ENCODE results near the gene FAM171A1.

The FAM171A1 gene

DNA sequence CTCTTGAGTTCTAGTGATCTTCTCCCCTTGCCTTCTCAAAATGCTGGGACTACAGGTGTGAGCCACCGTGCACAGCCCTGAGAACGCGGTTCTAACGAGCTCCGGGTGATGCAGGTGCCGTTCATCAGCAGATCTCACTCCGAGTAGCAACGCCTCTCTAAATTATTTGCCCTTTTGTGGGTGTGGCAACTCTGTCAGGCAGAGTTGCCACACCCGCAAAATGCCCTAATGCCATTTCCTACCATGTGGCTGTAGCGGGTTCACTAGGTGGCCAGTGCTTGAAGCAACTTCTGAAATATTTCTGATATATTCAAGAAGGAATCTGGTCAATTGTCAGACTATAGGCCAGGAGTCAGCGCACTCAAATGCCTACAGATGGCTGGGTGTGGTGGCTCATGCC, 139.7 kb downstream of the FAM171A1 start:
- no peaks in the 10 kb centered on the region for H4K20me1 ChIP-seq (ENCODE audit: insufficient read depth, low read length)

DNA sequence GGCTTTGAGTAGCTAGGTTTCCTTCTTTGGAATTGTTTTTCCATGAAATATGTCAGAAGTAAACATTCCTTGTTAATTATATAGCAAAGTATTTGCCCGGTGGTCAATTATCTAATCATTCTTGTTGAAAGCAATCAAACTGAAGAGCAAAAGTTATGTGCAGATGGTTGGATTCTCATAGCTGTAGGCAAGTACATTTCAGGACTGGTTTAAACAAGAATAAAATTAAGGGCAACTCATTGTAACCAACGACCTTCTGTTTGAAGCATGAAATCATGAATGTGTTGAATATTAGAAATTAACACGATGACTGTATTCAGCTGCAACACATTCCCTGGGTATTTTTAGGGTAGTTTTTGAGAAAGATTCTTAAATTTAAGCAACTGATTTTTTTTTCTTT, 140.8 kb downstream of the FAM171A1 start:
- Histone ChIP-seq H3K4me3 (ENCODE audit: low read length) (no peak overlapping the region), H2AFZ (ENCODE audit: low read length) (no peak overlapping the region), H3K4me2 (ENCODE audit: low read depth, low read length) (no peak overlapping the region), H3K27me3 (replicated peaks; ENCODE audit: insufficient read depth, low read length) (no peaks in the 10 kb centered on the region), H3K9me2 (replicated peaks; ENCODE audit: insufficient read depth, low read length) (no peaks in the 10 kb centered on the region), H3K27ac (ENCODE audit: low read length) (no peak overlapping the region), H3K4me1 (ENCODE audit: low read length) (no peaks in the 10 kb centered on the region), H3K79me2 (ENCODE audit: low read length) (peaks cover 7% of the 10 kb centered on the region; the same call in 1 of the 2 replicates), H4K20me1 (ENCODE audit: insufficient read depth, low read length) (no peaks in the 10 kb centered on the region), H3K36me3 (replicated peaks; ENCODE audit: insufficient read depth, low read length) (no peaks in the 10 kb centered on the region), H3F3A (ENCODE audit: insufficient read depth, low read length) (no peaks in the 10 kb centered on the region), H3K9ac (ENCODE audit: low read length) (no peak overlapping the region), H3K9me3 (replicated peaks; ENCODE audit: insufficient read depth, low read length) (no peaks in the 10 kb centered on the region)
- TF ChIP-seq, protein P1, sequence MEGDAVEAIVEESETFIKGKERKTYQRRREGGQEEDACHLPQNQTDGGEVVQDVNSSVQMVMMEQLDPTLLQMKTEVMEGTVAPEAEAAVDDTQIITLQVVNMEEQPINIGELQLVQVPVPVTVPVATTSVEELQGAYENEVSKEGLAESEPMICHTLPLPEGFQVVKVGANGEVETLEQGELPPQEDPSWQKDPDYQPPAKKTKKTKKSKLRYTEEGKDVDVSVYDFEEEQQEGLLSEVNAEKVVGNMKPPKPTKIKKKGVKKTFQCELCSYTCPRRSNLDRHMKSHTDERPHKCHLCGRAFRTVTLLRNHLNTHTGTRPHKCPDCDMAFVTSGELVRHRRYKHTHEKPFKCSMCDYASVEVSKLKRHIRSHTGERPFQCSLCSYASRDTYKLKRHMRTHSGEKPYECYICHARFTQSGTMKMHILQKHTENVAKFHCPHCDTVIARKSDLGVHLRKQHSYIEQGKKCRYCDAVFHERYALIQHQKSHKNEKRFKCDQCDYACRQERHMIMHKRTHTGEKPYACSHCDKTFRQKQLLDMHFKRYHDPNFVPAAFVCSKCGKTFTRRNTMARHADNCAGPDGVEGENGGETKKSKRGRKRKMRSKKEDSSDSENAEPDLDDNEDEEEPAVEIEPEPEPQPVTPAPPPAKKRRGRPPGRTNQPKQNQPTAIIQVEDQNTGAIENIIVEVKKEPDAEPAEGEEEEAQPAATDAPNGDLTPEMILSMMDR (IDR thresholded peaks at IDR 0.05; ENCODE audit: low read length): no peak
- TF ChIP-seq EZH2 (optimal IDR thresholded peaks at IDR 0.05; ENCODE audit: low read depth, low read length) (no peak), EZH2phosphoT487 (IDR thresholded peaks at IDR 0.05; ENCODE audit: low read length) (no peak)
- DNase-seq: no peak

More for the DNA sequence above, 139.7 kb downstream of the FAM171A1 start:
- Histone ChIP-seq H3K36me3 (replicated peaks; ENCODE audit: insufficient read depth, low read length) (no peaks in the 10 kb centered on the region), H3K4me3 (ENCODE audit: low read length) (no peak overlapping the region), H3K9ac (ENCODE audit: low read length) (no peak overlapping the region), H3K79me2 (ENCODE audit: low read length) (peaks cover 7% of the 10 kb centered on the region; the same call in 1 of the 2 replicates), H2AFZ (ENCODE audit: low read length) (no peak overlapping the region), H3K9me3 (replicated peaks; ENCODE audit: insufficient read depth, low read length) (no peaks in the 10 kb centered on the region), H3F3A (ENCODE audit: insufficient read depth, low read length) (no peaks in the 10 kb centered on the region), H3K4me2 (ENCODE audit: low read depth, low read length) (no peak overlapping the region), H3K27ac (ENCODE audit: low read length) (no peak overlapping the region), H3K4me1 (ENCODE audit: low read length) (no peaks in the 10 kb centered on the region), H3K27me3 (replicated peaks; ENCODE audit: insufficient read depth, low read length) (no peaks in the 10 kb centered on the region), H3K9me2 (replicated peaks; ENCODE audit: insufficient read depth, low read length) (no peaks in the 10 kb centered on the region)
- no peak for TF ChIP-seq EZH2phosphoT487 (IDR thresholded peaks at IDR 0.05; ENCODE audit: low read length)
- no peak for TF ChIP-seq EZH2 (optimal IDR thresholded peaks at IDR 0.05; ENCODE audit: low read depth, low read length)
- TF ChIP-seq, protein P1 (IDR thresholded peaks at IDR 0.05; ENCODE audit: low read length): no peak
- no peak for DNase-seq

DNA sequence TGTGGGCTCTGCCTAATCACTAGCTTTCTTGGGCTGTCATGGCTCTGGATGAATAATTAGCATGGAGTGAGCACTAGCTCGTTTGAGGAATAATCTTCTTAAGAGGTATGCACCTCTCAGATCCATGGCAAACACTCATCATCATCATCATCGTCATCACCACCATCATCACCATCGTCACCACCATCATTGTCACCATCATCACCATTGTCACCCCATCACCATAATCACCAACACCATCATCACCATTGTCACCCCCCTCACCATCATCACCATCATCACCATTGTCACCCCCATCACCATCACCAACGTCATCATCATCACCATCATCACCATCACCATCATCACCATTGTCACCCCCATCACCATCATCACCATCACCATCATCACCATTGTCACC, 141.8 kb downstream of the FAM171A1 start:
- Histone ChIP-seq H2AFZ (ENCODE audit: low read length) (no peak overlapping the region), H3K36me3 (replicated peaks; ENCODE audit: insufficient read depth, low read length) (no peaks in the 10 kb centered on the region), H3K9me2 (replicated peaks; ENCODE audit: insufficient read depth, low read length) (no peaks in the 10 kb centered on the region), H3K4me1 (ENCODE audit: low read length) (no peaks in the 10 kb centered on the region), H3K9ac (ENCODE audit: low read length) (no peak overlapping the region), H4K20me1 (ENCODE audit: insufficient read depth, low read length) (no peaks in the 10 kb centered on the region), H3K79me2 (ENCODE audit: low read length) (peaks cover 7% of the 10 kb centered on the region; the same call in 1 of the 2 replicates), H3K9me3 (replicated peaks; ENCODE audit: insufficient read depth, low read length) (no peaks in the 10 kb centered on the region), H3F3A (ENCODE audit: insufficient read depth, low read length) (no peaks in the 10 kb centered on the region), H3K4me2 (ENCODE audit: low read depth, low read length) (no peak overlapping the region), H3K4me3 (ENCODE audit: low read length) (no peak overlapping the region), H3K27ac (ENCODE audit: low read length) (no peak overlapping the region), H3K27me3 (replicated peaks; ENCODE audit: insufficient read depth, low read length) (no peaks in the 10 kb centered on the region)
- no peak for DNase-seq
- no peak for TF ChIP-seq EZH2 (optimal IDR thresholded peaks at IDR 0.05; ENCODE audit: low read depth, low read length)
- TF ChIP-seq EZH2phosphoT487 (IDR thresholded peaks at IDR 0.05; ENCODE audit: low read length): no peak

DNA sequence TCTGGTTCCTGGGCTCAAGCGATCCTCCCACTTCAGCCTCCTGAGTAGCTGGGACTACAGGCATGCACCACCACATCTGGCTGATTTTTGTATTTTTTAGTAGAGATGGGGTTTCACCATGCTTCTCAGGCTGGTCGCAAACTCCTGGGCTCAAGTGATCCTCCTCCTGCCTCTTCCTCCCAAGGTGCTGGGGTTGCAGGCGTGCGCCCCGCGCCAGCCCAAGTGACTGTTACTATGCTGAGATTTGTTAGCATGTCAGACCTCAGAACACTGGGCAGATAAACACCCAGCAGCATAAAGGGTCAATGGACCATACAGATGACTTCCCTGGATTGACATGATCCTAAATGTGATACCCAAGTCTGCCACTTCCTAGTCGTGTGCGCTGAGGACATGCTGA, 142.7 kb downstream of the FAM171A1 start:
- Histone ChIP-seq H4K20me1 (ENCODE audit: insufficient read depth, low read length) (no peaks in the 10 kb centered on the region), H3K79me2 (ENCODE audit: low read length) (peaks cover 7% of the 10 kb centered on the region; the same call in 1 of the 2 replicates), H3K27ac (ENCODE audit: low read length) (no peak overlapping the region), H3K9me2 (replicated peaks; ENCODE audit: insufficient read depth, low read length) (no peaks in the 10 kb centered on the region), H3K9me3 (replicated peaks; ENCODE audit: insufficient read depth, low read length) (no peaks in the 10 kb centered on the region), H3K4me3 (ENCODE audit: low read length) (no peak overlapping the region), H3K27me3 (replicated peaks; ENCODE audit: insufficient read depth, low read length) (no peaks in the 10 kb centered on the region), H3K4me1 (ENCODE audit: low read length) (no peaks in the 10 kb centered on the region), H3K4me2 (ENCODE audit: low read depth, low read length) (no peak overlapping the region), H2AFZ (ENCODE audit: low read length) (no peak overlapping the region), H3K9ac (ENCODE audit: low read length) (no peak overlapping the region), H3K36me3 (replicated peaks; ENCODE audit: insufficient read depth, low read length) (no peaks in the 10 kb centered on the region), H3F3A (ENCODE audit: insufficient read depth, low read length) (no peaks in the 10 kb centered on the region)
- TF ChIP-seq EZH2phosphoT487 (IDR thresholded peaks at IDR 0.05; ENCODE audit: low read length) (no peak), EZH2 (optimal IDR thresholded peaks at IDR 0.05; ENCODE audit: low read depth, low read length) (no peak)
- TF ChIP-seq, protein P1 (IDR thresholded peaks at IDR 0.05; ENCODE audit: low read length): no peak
- no peak for DNase-seq
